AML-193 (cell line): Measurements from ENCODE around the gene SEMA3G.

Experiments
- DNase-seq, 2 experiments: peaks; one replicate each; lab custom pipeline; 2025; lab: John Stamatoyannopoulos, UW

Gene SEMA3G

DNA sequence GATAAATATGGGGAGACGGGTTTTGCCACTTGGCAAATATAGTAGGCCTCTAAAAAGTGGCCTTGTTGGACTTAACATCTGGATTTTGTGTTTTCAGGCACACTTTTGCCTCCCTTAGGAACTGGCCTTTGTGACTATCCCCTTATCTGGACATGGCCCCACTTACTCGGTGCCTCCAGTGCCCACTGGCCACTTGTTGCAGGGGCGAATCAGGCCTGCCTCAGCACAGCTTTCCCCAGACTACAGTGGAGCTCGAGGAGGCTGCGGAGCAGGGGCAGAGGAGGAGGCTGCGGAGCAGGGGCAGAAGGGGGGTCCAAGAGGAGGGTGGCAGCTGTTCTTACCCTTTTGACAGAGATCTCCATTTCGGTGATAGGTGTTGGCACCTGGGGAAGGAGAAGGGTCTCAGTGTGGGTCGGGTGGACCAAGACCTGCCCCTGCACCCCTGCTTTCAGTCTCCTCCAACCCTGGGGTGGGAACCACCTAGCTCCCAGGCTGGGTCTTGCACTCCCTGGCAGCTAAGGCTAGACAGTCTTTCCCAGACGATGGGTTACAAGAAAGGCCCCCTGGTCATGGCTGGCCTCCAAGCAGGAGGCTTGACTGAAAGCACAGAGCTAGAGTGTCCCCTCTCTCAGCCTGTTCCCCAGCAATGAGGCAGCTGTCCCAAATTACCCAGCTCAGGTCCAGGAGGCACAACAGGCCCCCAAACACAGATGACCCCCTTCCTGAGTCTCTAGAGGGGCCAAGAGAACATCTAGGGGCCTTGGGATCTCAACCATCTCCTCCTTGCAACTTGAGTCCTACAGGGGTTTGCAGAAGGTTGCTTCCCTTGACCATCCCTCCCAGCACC is 6.1 kb downstream of the SEMA3G start:
- DNase-seq, result no peak

GRCh38 chr3:52438104-52438376 is 6.9 kb downstream of the SEMA3G start:
- DNase-seq, result no peak

DNA sequence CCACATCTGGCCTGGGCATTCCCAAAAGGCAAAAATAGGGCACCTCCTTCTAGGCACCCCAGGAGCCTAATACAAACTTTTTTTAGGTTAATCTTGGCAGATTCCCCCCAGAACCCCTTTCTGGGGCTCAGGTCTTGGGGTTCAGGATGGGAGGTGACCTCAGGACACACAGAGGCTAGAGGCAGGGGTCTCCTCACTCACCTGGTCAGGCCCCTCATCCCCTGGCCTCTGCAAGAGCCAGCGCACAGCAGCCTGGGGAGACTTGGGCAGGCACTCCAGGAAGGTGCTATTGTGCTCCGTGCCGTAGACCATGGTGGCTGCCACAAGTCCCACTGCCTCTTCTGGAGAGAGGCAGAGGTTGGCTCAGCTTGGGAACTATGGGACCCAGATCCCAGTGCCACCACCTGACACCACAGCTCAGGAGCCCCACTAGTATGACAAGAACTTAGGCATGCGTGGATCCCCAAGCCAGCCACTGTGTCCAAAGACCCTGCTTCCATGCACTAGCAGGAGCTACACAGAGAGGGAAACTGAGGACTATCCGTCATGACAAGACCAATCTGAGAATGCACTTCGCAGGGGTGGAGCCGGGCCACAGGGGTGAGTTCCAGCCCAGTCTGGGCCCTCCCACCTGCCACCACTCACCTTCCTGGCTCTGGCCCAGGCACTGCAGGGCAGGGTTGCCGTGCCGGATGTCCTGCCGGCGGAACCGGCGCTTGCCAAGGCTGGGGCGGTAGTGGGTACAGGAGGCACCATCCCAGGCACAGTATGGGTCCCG is 7.4 kb downstream of the SEMA3G start:
- no peak for DNase-seq

- peak in 1 of 2 experiments; percentile 45 for DNase-seq
Measured at GRCh38 chr3:52436500-52437149, 8.3 kb downstream of the SEMA3G start.

- no peak for DNase-seq
Measured at GRCh38 chr3:52435246-52436101, 9.4 kb downstream of the SEMA3G start.

GRCh38 chr3:52434491-52435115 is 10.3 kb downstream of the SEMA3G start:
- no peak for DNase-seq

DNA sequence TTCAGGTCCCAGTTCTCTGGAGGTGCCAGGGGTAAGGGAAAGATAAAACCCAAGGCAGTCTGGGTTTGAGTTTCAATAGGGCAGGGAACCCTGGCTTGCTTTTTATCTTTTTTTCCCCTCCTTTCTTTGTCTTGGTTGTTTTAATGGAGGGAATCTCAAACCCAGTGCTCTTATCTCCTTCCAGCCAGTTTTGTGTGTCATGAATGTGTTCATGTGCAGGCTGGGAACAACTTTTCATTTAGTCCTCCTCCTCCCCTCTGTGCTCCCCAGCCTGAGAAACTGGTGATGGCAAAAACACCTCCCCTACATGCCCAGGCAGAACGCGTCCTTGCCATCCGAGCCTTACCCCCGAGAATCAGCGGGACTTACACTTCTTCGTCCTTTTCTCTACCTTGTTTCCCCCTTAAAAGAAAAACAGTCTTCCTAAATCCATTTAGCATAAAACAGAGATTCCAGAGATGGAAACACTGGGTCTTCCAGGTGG is 10.9 kb downstream of the SEMA3G start:
- no peak for DNase-seq

DNA sequence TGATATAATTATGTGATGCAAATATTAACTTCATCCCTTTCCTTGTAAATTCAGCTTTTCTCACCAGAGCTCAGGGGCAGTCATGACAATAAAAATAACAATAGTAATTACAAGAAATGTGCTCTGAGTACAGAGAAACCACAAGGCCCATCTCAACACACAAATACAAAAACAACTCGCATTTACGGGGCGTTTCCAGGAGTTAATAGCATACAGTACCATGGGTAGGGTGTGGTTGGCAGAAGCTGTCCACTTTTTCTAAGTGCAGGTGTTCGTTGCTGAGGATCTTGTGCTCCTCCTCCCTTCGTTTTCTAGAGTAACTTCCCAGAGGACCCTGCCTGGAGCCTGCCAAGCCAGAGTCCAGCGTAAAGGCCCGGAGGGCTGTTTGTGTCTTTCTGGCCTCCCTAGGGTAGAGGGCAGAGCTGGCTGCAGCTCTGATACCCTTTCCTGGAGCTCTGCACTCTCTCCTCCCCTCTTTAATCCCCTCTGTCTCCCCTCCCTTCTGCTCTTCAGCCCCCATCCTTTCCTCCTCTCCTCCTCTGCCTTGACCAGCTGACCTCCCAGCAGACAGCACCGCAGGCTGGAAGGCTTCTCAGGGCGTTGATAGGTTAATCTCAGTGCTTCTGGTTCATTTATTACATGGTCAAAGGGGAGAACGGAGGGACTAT is 11.4 kb downstream of the SEMA3G start:
- no peak for DNase-seq

- DNase-seq, result peak; percentile 17 to 24
Measured at GRCh38 chr3:52432691-52433141, 12.2 kb downstream of the SEMA3G start.

DNA sequence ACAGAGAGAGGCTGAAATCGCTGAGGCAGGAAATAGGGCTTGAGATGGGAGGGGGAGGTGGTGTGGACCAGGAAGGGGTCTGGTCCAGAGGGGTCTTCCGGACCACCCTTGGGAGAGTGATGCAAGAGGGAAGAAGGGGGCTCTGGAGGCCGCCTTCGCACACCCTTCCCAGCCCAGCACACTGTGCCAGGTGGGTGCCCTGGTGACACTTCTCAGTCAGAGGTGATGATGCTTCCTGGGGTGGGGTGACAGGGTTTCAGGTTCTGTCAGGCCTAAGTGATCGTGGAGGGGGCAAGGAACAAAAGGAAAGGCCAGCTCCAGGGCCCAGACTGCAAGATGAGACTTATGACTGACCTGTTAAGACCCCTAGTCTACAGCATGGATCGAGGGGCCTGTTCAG is 12.7 kb downstream of the SEMA3G start:
- DNase-seq, result no peak

GRCh38 chr3:52431459-52432223 is 13.3 kb downstream of the SEMA3G start:
- DNase-seq, result no peak

DNA sequence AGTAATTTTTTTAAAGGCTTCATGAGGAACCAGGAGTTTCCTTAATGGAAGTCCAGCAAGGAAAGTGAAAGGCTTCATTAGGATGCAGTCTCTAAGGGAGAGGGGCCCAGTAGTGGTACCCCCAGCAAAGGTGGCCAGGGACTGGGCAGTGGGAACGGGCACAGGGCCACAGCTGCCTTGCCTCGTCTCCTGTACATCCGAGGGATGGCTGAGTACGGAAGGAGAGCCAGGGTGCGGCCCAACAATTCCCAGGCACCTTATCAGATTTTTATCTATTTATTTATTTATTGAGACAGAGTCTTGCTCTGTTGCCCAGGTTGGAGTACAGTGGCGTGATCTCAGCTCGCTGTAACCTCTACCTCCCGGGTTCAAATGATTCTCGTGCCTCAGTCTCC is 14.5 kb downstream of the SEMA3G start:
- DNase-seq, result no peak

DNA sequence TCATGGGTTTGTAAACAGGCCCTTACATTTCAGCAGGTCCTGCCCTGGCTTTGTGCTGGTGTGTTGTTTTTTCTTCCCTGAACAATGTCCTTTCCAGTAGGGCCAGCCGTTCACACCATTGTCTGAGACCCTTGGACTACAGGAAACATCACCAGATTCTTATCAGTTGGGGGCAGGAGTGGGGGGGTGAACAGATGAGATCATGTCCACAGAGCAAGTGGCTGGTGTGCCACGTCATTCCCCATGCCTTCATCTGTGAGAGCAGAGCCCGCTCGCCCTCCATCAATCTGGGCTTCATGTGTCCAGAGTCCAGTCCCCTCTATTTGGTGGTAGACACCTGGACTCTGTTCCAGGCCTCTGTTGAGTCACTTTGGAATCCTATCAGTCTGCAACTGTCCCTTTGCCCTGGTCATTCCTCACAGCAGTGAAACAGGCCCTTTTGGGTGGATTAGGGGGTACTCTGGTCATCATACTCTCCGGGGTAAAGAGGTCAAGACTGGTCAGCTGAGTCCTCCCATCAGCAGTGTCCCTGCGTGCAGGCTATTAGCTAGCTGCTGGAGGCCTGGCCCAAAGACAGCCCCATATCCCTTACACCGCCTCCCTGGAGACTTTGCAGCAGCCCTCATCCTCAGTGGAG is 15.0 kb downstream of the SEMA3G start:
- no peak for DNase-seq

GRCh38 chr3:52429031-52429430 is 15.9 kb downstream of the SEMA3G start:
- no peak for DNase-seq

- peak; percentile 73 to 82 for DNase-seq
Measured at GRCh38 chr3:52428151-52429005, 16.5 kb downstream of the SEMA3G start.

DNA sequence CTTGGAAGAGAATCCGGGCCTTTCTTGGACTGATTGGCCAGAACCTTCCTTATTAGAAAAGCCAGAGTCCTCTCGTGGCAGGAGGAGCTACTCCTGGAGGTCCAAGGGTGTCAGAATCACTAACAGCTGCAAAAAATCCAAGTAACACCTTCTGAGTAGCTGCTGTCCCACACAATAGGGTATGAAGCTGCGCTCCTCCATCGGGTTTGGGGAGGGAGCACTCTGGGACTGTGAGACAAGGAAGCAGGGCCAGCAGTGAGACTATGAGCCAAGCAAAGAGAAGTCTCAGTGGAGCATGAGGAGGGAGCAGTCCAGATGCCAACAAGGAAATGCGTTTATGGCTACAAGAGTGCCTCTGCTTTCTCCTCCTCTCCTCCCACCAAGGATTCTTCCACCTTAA is 21.7 kb downstream of the SEMA3G start:
- no peak for DNase-seq

DNA sequence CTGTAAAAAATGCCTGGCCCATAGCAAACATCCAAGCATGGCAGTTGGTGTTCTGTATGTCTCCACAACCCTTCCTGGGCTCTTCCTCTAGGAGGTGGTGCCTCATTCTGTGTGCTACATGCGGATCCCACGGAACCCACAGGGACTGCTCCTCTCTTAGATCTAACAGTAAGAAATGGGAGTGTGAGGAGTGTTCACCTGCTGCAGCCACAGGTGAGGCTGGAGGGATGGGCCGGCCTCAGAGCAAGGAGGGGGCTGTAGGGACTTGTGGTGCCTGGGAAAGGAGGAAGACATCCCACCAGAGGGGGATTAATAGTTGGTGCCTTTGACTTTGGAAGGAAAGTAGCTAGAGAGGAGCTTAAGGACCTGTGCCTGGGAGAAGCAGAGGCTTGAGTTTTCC is 22.2 kb downstream of the SEMA3G start:
- DNase-seq, result no peak

- DNase-seq, result no peak
Measured at GRCh38 chr3:52420388-52420787, 24.5 kb downstream of the SEMA3G start.

- DNase-seq, result no peak
Measured at GRCh38 chr3:52415800-52416199, 29.1 kb downstream of the SEMA3G start.
